Activated CD4-positive, alpha-beta T cell treated with anti-CD3 and anti-CD28 coated beads, Interleukin-2, amount 50 U/mL, for 24 hours (primary cell): ENCODE data around the gene ERF.
A peak's percentile ranks its signal among the peaks of the same experiment; 100 is the strongest.

ENCODE experiments used
- DNase-seq, 2 donors: peaks; one replicate each; pipeline ENCODE4 v3.0.0-alpha.2; 2020; ENCODE audit warnings: low read depth in 1 of 2, low spot score in 1 of 2

Gene ERF

DNA sequence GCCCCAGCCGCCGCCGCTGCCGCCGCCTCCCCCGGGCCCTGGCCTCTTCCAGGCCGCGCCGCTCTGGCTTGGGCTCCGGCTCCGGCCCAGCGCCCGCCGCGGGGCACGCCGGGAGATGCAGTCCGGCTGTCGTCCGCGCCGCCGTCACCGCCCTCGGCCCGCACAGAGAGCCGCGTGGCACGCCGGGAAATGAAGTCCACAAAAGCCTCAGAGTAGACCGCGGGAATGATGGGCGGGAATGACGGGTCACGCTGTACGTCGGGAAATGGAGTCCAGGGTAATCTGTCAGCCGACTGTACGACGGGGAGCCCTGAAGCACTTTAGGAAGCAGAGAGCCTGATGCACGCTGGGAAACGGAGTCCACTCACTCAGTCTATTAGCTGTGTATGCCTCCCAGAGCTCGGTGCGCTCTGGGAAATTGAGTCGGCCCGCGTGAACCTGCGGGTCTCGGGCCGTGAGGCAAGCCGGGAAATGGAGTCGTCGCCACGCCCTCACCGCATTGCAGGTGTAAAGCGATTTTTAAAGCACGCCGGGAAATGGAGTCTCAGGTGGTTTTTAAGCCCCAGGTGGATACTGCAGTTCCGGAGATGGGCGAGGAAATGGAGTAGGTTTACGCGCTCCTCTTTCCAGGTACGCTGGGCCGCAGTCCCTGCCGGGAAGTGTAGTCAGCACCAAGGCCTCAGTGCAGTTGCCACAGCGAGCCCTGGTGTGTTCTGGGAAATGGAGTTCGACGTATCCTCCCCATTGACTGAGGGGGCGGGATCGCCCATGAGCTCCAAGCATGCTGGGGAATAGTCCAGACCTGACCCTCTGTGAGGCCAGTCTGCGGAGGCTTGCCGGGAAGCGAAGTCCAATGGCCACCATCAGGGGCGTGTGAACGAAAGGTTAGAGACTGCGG is 12.2 kb downstream of the ERF start, which contains the start of gene GSK3A:
Gene GSK3A, minus strand, starts transcription at position 91 of the 898 bp plus-strand sequence. CDS start 137 bp downstream, outside the sequence.
- peak; percentile 91 to 95 for DNase-seq

DNA sequence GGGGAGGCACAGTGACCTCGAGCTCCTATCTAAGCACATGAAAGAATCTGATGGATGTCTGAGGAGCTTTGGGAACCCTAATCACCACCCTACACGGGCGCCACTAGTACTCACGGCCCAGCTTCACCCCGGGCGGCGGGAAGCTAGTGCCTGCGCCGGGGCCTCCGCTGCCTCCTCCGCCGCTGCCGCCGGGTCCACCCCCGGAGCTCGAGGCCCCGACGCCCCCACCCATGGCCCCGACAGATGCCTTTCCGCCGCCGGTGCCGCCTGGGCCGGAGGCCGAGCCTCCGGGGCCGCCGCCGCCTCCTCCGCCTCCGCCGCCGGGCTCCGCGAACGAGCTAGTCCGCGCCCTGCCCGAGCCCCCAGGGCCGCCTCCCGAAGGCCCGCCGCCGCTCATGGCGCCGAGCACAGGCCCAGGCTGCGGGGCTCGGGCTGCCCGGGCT is 12.8 kb downstream of the ERF start:
- DNase-seq = no peak

- no peak for DNase-seq
Observed at GRCh38 chr19:42241279-42241678, 13.6 kb downstream of the ERF start.

DNA sequence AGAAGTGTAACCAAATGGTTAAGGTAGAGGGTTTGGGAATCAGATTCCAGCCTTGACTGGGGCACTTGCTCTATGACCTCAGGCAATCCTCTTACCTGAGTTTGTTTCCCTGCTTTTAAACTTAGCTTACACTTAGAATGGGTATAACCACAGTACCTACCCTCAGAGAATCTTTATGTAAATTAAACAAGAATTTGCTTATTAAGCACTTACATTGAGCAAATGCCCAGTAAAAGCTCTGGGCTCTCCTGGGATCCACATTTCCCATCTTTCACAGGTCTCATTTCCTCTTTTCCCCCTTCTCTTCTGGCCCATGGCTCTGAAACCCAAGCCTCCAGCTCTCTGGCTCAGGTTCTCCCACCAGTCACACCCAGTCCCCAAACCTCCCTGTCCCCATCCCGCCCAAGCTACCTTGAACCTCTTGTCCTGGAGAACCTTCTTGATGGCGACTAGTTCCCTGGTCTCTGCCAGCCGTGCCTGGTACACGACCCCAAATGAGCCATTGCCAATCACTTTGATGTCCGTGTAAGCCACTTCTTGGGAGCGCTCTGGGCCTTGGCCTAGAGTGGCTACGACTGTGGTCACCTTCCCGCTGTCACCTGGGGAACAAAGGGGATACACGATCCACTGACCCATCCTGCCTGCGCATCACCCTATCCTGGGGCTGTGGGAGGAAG is 15.2 kb downstream of the ERF start:
- DNase-seq = no peak

DNA sequence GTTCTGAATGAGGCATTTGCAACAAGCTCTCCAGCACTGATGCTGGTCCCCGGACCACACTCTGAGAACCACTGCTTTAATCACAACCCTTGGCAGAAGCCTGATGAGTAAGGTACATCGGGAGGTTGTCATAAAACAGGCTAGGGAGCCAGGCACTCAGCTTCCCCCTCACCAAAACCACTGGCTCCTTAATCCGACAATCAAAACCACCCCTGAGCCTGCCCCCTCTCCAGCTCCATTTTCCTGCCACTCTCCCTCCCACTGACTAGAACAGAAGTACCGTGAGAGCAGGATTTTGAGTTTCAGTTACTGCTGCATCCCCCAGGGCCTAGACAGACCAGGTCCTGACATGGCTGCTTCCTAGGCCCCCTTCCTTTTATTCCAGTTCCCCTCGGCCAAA is 19.7 kb downstream of the ERF start:
- no peak for DNase-seq

- no peak for DNase-seq
Observed at GRCh38 chr19:42234364-42234763, 20.6 kb downstream of the ERF start.

- no peak for DNase-seq
Observed at GRCh38 chr19:42233678-42234292, 21.1 kb downstream of the ERF start.

DNA sequence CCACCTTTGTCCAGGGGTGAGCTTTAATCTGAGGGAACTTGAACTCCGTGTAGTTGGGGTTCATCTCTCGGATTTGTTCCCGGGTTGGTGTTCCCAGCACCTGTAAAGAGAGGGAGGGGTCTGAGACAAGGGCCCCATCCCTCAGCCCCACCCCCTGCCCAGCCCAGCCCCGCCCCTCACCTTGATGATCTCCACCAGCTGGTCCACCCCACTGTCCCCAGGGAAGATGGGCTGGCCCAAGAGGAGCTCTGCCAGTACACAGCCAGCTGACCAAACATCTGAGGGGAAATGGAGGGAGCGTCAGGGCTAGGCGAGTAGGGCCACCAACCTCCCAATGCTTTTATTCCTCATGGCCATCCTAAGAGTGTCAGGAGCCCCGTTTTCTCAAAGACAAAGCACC is 21.8 kb downstream of the ERF start:
- DNase-seq = no peak

DNA sequence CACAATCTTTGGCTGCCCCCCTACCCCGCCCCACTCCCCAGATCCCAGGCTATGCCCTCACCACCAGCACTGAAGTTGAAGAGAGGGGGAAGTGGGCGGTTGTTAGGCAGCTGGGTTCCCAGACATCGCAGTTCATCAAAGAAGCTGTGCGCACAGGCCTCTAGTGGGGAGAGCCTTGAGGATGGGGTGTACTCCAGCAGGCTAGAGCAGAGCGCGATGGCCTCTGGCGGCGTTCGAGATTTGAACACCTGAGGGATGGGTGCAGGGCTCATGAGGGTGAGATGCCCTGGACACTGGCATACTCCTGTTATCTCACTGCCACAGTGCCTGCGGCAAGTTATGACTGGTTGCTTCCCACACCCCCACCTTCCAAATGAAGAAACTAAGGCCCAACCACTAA is 22.5 kb downstream of the ERF start:
- no peak for DNase-seq

GRCh38 chr19:42230571-42230970 is 24.4 kb downstream of the ERF start:
- no peak for DNase-seq

- DNase-seq = no peak
Observed at GRCh38 chr19:42229855-42230351, 25.0 kb downstream of the ERF start.

DNA sequence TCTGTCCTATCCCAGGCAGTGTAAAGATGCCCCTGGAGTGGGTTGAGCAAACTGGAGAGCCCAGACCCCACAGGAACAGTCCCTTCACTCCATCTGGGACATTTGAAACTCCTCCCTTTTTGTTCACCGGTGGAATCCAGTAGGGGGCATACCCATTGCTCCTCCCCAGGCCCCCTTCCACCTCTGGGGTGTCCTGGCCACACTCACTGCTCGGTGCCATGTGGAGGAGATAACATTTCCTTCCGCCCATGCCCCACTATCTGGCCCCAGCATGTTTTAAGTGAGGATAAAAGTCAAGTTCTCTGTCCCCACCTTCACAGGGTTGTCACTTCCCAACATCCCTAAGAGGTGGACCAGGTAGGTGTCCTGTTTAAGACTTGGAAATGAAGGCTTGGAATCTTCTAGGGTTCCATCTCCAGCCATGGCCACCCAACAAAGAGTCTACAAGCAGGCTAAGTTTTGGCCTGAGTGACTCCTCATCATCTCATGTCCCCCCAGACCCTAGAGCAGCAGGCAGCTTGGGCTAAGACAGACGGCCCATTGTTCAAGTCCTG is 25.6 kb downstream of the ERF start:
- no peak for DNase-seq

GRCh38 chr19:42228641-42229040 is 26.3 kb downstream of the ERF start:
- DNase-seq = no peak

GRCh38 chr19:42226886-42227285 is 28.0 kb downstream of the ERF start:
- no peak for DNase-seq

- DNase-seq = no peak
Observed at GRCh38 chr19:42225718-42226292, 29.1 kb downstream of the ERF start.

GRCh38 chr19:42224940-42225717 is 29.8 kb downstream of the ERF start:
- no peak for DNase-seq

DNA sequence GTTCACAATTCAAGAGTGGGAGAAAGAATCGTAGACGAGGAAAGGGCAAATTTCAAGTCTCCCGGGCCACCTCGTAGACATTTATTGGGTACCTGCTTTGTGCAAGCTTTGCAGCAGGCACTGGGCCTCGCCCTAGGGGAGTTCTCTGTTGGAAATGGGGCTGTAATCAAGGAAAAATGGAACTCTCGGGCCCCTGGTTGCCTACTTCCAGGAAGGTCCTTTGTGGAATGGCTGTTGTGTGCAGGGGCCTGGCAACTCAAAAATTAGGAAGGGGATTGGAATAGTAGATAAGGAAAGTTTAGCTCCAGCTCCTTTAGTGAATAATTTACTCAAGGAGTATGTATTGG is 34.2 kb downstream of the ERF start:
- DNase-seq = no peak

DNA sequence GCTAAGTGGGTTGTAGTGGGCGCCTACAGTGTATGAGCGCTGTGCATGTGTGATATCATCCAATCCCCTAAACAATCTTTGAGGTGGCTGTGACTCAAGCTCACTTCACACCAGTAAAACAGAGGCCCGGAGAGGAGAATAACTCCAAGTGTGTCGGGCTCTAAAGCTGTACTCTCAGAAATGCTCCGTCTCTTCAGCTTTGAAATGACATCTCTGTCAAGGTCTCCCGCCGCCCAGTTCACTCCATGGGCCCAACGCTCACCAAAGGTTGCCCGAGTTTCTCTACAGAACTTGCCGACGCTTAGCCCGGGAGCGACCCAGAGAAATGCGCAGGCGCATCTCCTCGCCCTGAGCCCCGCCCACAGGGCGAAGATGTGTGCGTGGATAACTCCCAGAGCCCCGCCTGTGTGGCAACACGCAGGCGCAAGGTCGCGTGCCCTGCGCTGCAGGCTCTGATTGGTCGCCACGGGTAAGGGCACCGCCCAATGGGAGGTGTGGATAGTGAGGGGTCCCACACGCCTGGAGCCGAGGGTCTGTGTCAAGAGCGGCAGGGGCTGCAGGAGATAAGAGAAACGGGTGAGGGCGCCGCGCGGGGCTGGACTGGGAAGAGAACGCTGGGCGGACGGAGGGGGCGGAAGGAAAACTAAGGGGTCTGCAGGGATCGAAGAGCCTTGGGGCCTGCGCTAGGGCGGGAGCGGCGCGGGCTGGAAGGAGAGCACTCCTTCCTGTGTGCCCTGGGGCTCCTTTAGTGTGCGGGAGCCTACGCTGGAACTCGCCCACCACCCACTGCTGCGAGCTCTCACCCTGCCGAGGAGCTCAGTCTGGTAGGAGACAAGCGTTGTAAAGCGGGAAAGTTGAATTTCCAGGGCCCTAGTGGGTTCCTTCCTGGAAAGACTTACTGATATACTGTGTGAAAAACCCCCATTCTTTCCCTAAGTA is 34.8 kb downstream of the ERF start, which contains the start of gene ZNF526:
Gene ZNF526, plus strand, starts transcription at position 501 of the 939 bp plus-strand sequence. CDS start 4,092 bp downstream, outside the sequence.
- DNase-seq = peak; percentile 90 to 96
